Measurements from ENCODE around the gene TBC1D9.
A peak's percentile ranks its signal among the peaks of the same experiment; 100 is the strongest.

DNA sequence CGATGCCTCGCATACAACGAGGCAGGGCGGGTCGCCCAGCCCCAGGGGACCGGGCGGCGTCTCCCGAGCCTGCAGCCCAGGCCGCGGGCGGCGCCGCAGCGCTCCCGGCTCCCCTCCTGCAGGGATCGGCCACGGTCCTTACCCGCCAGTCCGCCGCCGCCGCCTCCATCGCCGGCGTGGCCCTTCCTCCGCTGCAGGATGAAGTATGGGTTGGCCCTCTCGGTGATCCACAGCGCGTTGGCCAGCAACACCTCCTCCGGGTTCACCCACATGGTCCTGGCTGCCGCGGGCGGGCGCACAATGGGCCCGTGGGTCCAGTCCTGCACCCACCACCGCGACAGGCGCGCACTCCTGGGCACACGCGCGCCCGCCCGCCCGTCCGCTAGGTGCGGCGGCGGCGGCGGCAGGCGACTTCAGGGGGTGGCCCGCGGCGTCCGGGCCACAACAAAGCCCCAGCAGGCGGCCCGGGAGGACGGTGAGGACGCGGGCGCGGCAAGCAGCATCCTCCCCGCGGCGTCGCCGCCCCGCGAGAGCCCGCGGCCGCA, 339 bp downstream of the TBC1D9 start:
- TF ChIP-seq, protein P1, sequence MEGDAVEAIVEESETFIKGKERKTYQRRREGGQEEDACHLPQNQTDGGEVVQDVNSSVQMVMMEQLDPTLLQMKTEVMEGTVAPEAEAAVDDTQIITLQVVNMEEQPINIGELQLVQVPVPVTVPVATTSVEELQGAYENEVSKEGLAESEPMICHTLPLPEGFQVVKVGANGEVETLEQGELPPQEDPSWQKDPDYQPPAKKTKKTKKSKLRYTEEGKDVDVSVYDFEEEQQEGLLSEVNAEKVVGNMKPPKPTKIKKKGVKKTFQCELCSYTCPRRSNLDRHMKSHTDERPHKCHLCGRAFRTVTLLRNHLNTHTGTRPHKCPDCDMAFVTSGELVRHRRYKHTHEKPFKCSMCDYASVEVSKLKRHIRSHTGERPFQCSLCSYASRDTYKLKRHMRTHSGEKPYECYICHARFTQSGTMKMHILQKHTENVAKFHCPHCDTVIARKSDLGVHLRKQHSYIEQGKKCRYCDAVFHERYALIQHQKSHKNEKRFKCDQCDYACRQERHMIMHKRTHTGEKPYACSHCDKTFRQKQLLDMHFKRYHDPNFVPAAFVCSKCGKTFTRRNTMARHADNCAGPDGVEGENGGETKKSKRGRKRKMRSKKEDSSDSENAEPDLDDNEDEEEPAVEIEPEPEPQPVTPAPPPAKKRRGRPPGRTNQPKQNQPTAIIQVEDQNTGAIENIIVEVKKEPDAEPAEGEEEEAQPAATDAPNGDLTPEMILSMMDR (IDR thresholded peaks at IDR 0.05): peak in 1 of 6 experiments; percentile 10
- no peak for TF ChIP-seq POLR2A (IDR thresholded peaks at IDR 0.05)
